Kidney epithelial cell (primary cell): ENCODE data around the gene GRIA1. TPM values are rescaled to one million over a fixed set of nuclear protein-coding genes. Genes with fewer than 3 reads are reported as not detected.

Source experiments
- DNase-seq: peaks from one replicate; pipeline ENCODE4 v3.0.0-alpha.2; 2010; ENCODE audit warnings: low read depth
- H3K27me3 ChIP-seq: 2 replicates; pipeline ENCODE4 v1.6.0; 2011; ENCODE audit warnings: low read length; ENCODE audit not compliant: control insufficient read depth, insufficient read depth
- H3K36me3 ChIP-seq: 2 replicates; pipeline ENCODE4 v1.5.1; 2011; ENCODE audit warnings: low read length; ENCODE audit not compliant: control insufficient read depth, insufficient read depth
- H3K4me3 ChIP-seq: 2 replicates; pipeline ENCODE4 v1.5.1; 2011; ENCODE audit warnings: low read depth, mild to moderate bottlenecking, control low read depth, low read length
- CTCF ChIP-seq: IDR thresholded peaks from 2 replicates; pipeline ENCODE4 v1.5.1; 2011; ENCODE audit warnings: mild to moderate bottlenecking, moderate library complexity, low read length, control low read depth, inconsistent platforms; ENCODE audit not compliant: insufficient read depth, poor library complexity, severe bottlenecking
- total RNA-seq: library from RNA; depleted of rRNA; stranded (reverse); fragments of >200 nt; gene quantifications from 2 replicates; pipeline ENCODE4 v1.2.3, GENCODE V29; 2015

The GRIA1 gene
- total RNA-seq, 1 donor from 2014 or later = not detected

- H3K4me3 ChIP-seq = no peak overlapping the region
- no peaks in the 10 kb centered on the region for H3K36me3 ChIP-seq
- no peak for DNase-seq
- H3K27me3 ChIP-seq = no peaks in the 10 kb centered on the region
- TF ChIP-seq CTCF = no peak
Measured at GRCh38 chr5:153782589-153783361, 292.3 kb downstream of the GRIA1 start.

DNA sequence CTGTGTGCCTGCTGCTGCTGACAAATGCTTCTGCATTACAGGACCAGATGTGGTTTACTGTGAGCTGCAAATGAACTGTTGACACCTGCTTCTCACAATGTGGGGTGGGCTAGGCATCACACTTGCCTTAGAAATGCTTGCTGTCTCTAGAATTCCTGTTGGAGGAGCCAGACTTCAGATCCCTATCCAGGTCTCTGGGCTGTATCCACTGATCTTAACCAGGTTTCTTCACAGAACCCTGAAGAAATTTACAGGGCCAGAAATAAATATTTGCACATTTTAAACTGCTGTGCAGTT is 292.8 kb downstream of the GRIA1 start:
- DNase-seq = no peak
- Histone ChIP-seq H3K27me3 (no peaks in the 10 kb centered on the region), H3K36me3 (no peaks in the 10 kb centered on the region), H3K4me3 (no peak overlapping the region)
- TF ChIP-seq CTCF = no peak

GRCh38 chr5:153784277-153784676 is 293.8 kb downstream of the GRIA1 start:
- Histone ChIP-seq H3K4me3 (no peak overlapping the region), H3K36me3 (no peaks in the 10 kb centered on the region), H3K27me3 (no peaks in the 10 kb centered on the region)
- no peak for TF ChIP-seq CTCF
- DNase-seq = no peak

DNA sequence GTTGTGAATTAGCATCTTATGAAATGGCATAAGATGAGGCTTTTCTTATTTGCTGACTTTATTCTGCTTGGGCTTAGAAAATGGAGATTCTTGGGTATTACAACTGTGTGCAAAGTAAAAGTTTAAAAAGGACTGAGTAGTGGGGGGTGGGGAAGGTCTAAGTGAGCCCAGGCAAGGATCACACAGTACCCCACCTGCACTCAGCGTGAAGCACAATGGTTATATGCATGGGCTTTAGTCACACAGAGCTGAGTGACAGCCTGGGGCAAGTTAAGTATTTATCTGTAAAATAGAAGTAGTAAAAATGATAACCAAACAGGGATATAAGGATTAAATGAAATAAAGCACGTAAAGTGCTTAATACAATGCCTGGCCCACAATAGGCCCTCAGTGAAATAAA is 300.9 kb downstream of the GRIA1 start:
- H3K27me3 ChIP-seq = no peaks in the 10 kb centered on the region
- H3K4me3 ChIP-seq = no peak overlapping the region
- TF ChIP-seq CTCF = no peak
- H3K36me3 ChIP-seq = no peaks in the 10 kb centered on the region
- DNase-seq = no peak

- Histone ChIP-seq H3K4me3 (no peak overlapping the region), H3K36me3 (no peaks in the 10 kb centered on the region), H3K27me3 (no peaks in the 10 kb centered on the region)
- no peak for DNase-seq
- TF ChIP-seq CTCF = no peak
Measured at GRCh38 chr5:153792305-153792704, 301.8 kb downstream of the GRIA1 start.

DNA sequence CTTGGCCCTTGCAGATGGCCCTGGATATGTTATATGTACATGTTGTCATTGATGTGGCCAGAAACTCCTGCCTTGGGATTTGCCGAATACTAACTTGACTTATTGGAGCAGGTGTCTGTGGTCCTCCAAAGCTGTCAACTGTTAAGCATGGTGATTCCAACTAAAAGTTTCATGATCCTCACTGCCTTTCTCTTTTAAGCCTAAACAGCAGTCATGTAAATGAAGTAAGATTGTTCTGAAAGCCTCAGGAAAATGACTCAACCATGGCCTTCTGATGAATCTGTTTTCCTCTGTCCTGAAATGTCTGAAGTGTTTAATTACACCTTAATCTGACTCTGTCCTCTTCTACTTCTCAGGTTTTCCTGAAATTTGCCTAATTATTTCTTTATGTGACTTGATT is 303.2 kb downstream of the GRIA1 start:
- TF ChIP-seq CTCF = no peak
- H3K27me3 ChIP-seq = no peaks in the 10 kb centered on the region
- H3K4me3 ChIP-seq = no peak overlapping the region
- H3K36me3 ChIP-seq = no peaks in the 10 kb centered on the region
- DNase-seq = no peak
